BJ (cell line): ENCODE results near the gene PLXNB3. TPM values are rescaled to one million over a fixed set of nuclear protein-coding genes. Genes with fewer than 3 reads are reported as not detected.

ENCODE experiments used
- CTCF ChIA-PET: fragments of 350-600 bp; formaldehyde crosslinking; extraction: SDS; loops from one replicate; lab custom pipeline; 2021; ENCODE audit warnings: antibody characterized with exemption, inconsistent platforms; lab: Yijun Ruan, JAX
- POLR2A ChIA-PET: fragments of 300-600 bp; sonication (Branson Sonifier 250); formaldehyde crosslinking; extraction: SDS; loops from one replicate; lab custom pipeline; 2021; ENCODE audit warnings: antibody characterized with exemption; lab: Charles Lee
- DNase-seq: peaks from one replicate; pipeline ENCODE4 v3.0.0-alpha.2; 2011; ENCODE audit warnings: low read depth
- H3K27me3 ChIP-seq: 2 replicates; pipeline ENCODE4 v1.6.0; 2011; ENCODE audit warnings: low read length; ENCODE audit not compliant: control insufficient read depth, insufficient read depth
- H3K36me3 ChIP-seq: 2 replicates; pipeline ENCODE4 v1.5.1; 2011; ENCODE audit warnings: low read length; ENCODE audit not compliant: control insufficient read depth, insufficient read depth
- H3K4me3 ChIP-seq: 2 replicates; pipeline ENCODE4 v1.5.1; 2011; ENCODE audit warnings: low read depth, mild to moderate bottlenecking, control low read depth, low read length
- CTCF ChIP-seq: IDR thresholded peaks from 2 replicates; pipeline ENCODE4 v1.5.1; 2011; ENCODE audit warnings: low read depth, mild to moderate bottlenecking, control low read depth, inconsistent platforms, low read length, moderate library complexity; ENCODE audit not compliant: insufficient read depth
- polyA plus RNA-seq: library from polyadenylated mRNA; depleted of rRNA; stranded (reverse); fragments of >200 nt; gene quantifications from 2 replicates; pipeline ENCODE4 v1.2.3, GENCODE V29; 2011

Gene PLXNB3
- polyA plus RNA-seq, 1 experiment = 8.2 TPM

GRCh38 chrX:153775293-153776119, 11.5 kb downstream of the PLXNB3 start:
- H3K4me3 ChIP-seq = no peak overlapping the region
- POLR2A ChIA-PET = no interaction called here
- CTCF ChIA-PET = no interaction called here
- H3K27me3 ChIP-seq = no peaks in the 10 kb centered on the region
- TF ChIP-seq CTCF = no peak
- no peak for DNase-seq
- H3K36me3 ChIP-seq = no peaks in the 10 kb centered on the region

GRCh38 chrX:153776120-153776599, 12.1 kb downstream of the PLXNB3 start:
- TF ChIP-seq CTCF = no peak
- Histone ChIP-seq H3K27me3 (no peaks in the 10 kb centered on the region), H3K4me3 (no peak overlapping the region), H3K36me3 (no peaks in the 10 kb centered on the region)
- no peak for DNase-seq
- ChIA-PET CTCF (no interaction called here), POLR2A (no interaction called here)

GRCh38 chrX:153776611-153777045, 12.6 kb downstream of the PLXNB3 start:
- no peak for DNase-seq
- POLR2A ChIA-PET = no interaction called here
- CTCF ChIA-PET = no interaction called here
- H3K36me3 ChIP-seq = no peaks in the 10 kb centered on the region
- no peak overlapping the region for H3K4me3 ChIP-seq
- no peaks in the 10 kb centered on the region for H3K27me3 ChIP-seq
- TF ChIP-seq CTCF = no peak

GRCh38 chrX:153777261-153778090, 13.4 kb downstream of the PLXNB3 start:
- no peak for DNase-seq
- H3K27me3 ChIP-seq = no peaks in the 10 kb centered on the region
- no peak for TF ChIP-seq CTCF
- POLR2A ChIA-PET = no interaction called here
- CTCF ChIA-PET = interaction anchor here (2.4 kb wide), 1 partner anchor 14 kb away, joined by 8 read pairs; the partner anchor contains the start of gene PLXNB3
- no peaks in the 10 kb centered on the region for H3K36me3 ChIP-seq
- no peak overlapping the region for H3K4me3 ChIP-seq

GRCh38 chrX:153778181-153778580, 14.1 kb downstream of the PLXNB3 start:
- CTCF ChIA-PET = interaction anchor here (2.4 kb wide), 1 partner anchor 15 kb away, joined by 8 read pairs; the partner anchor contains the start of gene PLXNB3

More at GRCh38 chrX:153778181-153778580, 14.1 kb downstream of the PLXNB3 start:
- Histone ChIP-seq H3K27me3 (no peaks in the 10 kb centered on the region), H3K4me3 (no peak overlapping the region), H3K36me3 (no peaks in the 10 kb centered on the region)
- DNase-seq = no peak
- POLR2A ChIA-PET = no interaction called here
- no peak for TF ChIP-seq CTCF
